HUES48 (cell line): Measurements from ENCODE around the gene OSMR.

Source experiments
- H3K27ac ChIP-seq: one replicate; pipeline ENCODE4 v1.7.0; 2013; ENCODE audit warnings: low read depth, low read length, inconsistent platforms
- H3K27me3 ChIP-seq: 2 replicates; pipeline ENCODE4 v1.6.1; 2013; ENCODE audit warnings: mild to moderate bottlenecking, low read length; ENCODE audit not compliant: control insufficient read depth, insufficient read depth
- H3K36me3 ChIP-seq: 2 replicates; pipeline ENCODE4 v1.6.1; 2013; ENCODE audit warnings: low read length; ENCODE audit not compliant: control insufficient read depth, insufficient read depth
- H3K4me1 ChIP-seq: 2 replicates; pipeline ENCODE4 v1.6.1; 2013; ENCODE audit warnings: mild to moderate bottlenecking, low read length; ENCODE audit not compliant: control insufficient read depth, insufficient read depth
- H3K4me3 ChIP-seq: 2 replicates; pipeline ENCODE4 v1.5.1; 2013; ENCODE audit warnings: mild to moderate bottlenecking, low read depth, low read length
- H3K9ac ChIP-seq: 2 replicates; pipeline ENCODE4 v1.6.1; 2013; ENCODE audit warnings: mild to moderate bottlenecking, low read depth, low read length, moderate library complexity
- H3K9me3 ChIP-seq: 2 replicates; pipeline ENCODE4 v1.6.1; 2013; ENCODE audit warnings: low read length; ENCODE audit not compliant: control insufficient read depth, insufficient read depth

Gene OSMR

GRCh38 chr5:38845526-38846378, at the start of gene OSMR:
TSS of gene OSMR (plus strand) at chr5:38846012. CDS start at chr5:38869045, 23,033 bp downstream.
- peaks cover 9% of the 10 kb centered on the region; the same call in 1 of the 2 replicates for H3K4me1 ChIP-seq
- no peaks in the 10 kb centered on the region for H3K36me3 ChIP-seq
- peaks cover 42% of the 10 kb centered on the region for H3K27me3 ChIP-seq
- no peak within 1 kb of the TSS for H3K27ac ChIP-seq
- H3K9me3 ChIP-seq: no peaks in the 10 kb centered on the region
- H3K9ac ChIP-seq: peak within 1 kb of the TSS; percentile 33
- H3K4me3 ChIP-seq: peak within 1 kb of the TSS; percentile 72

GRCh38 chr5:38796742-38797108, 49.1 kb upstream of the OSMR start:
- Histone ChIP-seq H3K9ac (no peak overlapping the region), H3K4me3 (no peak overlapping the region), H3K9me3 (no peaks in the 10 kb centered on the region), H3K36me3 (no peaks in the 10 kb centered on the region), H3K4me1 (no peaks in the 10 kb centered on the region), H3K27ac (no peak overlapping the region), H3K27me3 (no peaks in the 10 kb centered on the region)

- no peak overlapping the region for H3K4me3 ChIP-seq
- H3K4me1 ChIP-seq: no peaks in the 10 kb centered on the region
- no peak overlapping the region for H3K9ac ChIP-seq
- no peaks in the 10 kb centered on the region for H3K9me3 ChIP-seq
- H3K36me3 ChIP-seq: no peaks in the 10 kb centered on the region
- H3K27ac ChIP-seq: no peak overlapping the region
- H3K27me3 ChIP-seq: no peaks in the 10 kb centered on the region
These were observed 48.0 kb upstream of the OSMR start for GRCh38 chr5:38797838-38798237.

GRCh38 chr5:38799556-38800377, 46.0 kb upstream of the OSMR start:
- H3K4me1 ChIP-seq: no peaks in the 10 kb centered on the region
- H3K4me3 ChIP-seq: no peak overlapping the region
- H3K9me3 ChIP-seq: no peaks in the 10 kb centered on the region
- H3K36me3 ChIP-seq: no peaks in the 10 kb centered on the region
- H3K9ac ChIP-seq: no peak overlapping the region
- H3K27me3 ChIP-seq: no peaks in the 10 kb centered on the region
- H3K27ac ChIP-seq: no peak overlapping the region

GRCh38 chr5:38800515-38800914, 45.3 kb upstream of the OSMR start:
- Histone ChIP-seq H3K4me1 (no peaks in the 10 kb centered on the region), H3K36me3 (no peaks in the 10 kb centered on the region), H3K9me3 (no peaks in the 10 kb centered on the region), H3K9ac (no peak overlapping the region), H3K27ac (no peak overlapping the region), H3K27me3 (no peaks in the 10 kb centered on the region), H3K4me3 (no peak overlapping the region)

- Histone ChIP-seq H3K27ac (no peak overlapping the region), H3K9ac (no peak overlapping the region), H3K4me3 (no peak overlapping the region), H3K9me3 (no peaks in the 10 kb centered on the region), H3K36me3 (no peaks in the 10 kb centered on the region), H3K27me3 (no peaks in the 10 kb centered on the region), H3K4me1 (no peaks in the 10 kb centered on the region)
These were observed 43.7 kb upstream of the OSMR start for GRCh38 chr5:38802125-38802524.

- Histone ChIP-seq H3K9ac (no peak overlapping the region), H3K4me1 (no peaks in the 10 kb centered on the region), H3K4me3 (no peak overlapping the region), H3K9me3 (no peaks in the 10 kb centered on the region), H3K27ac (no peak overlapping the region), H3K27me3 (no peaks in the 10 kb centered on the region), H3K36me3 (no peaks in the 10 kb centered on the region)
These were observed 42.6 kb upstream of the OSMR start for GRCh38 chr5:38803246-38803645.

- no peak overlapping the region for H3K4me3 ChIP-seq
- no peak overlapping the region for H3K27ac ChIP-seq
- 0 out of 2 replicates have a peak, but pooled peaks cover 2% of the 10 kb centered on the region for H3K4me1 ChIP-seq
- H3K27me3 ChIP-seq: peaks cover 4% of the 10 kb centered on the region; the same call in 1 of the 2 replicates
- no peaks in the 10 kb centered on the region for H3K36me3 ChIP-seq
- no peaks in the 10 kb centered on the region for H3K9me3 ChIP-seq
- no peak overlapping the region for H3K9ac ChIP-seq
These were observed 39.0 kb upstream of the OSMR start for GRCh38 chr5:38806775-38807258.

- Histone ChIP-seq H3K36me3 (no peaks in the 10 kb centered on the region), H3K4me1 (0 out of 2 replicates have a peak, but pooled peaks cover 2% of the 10 kb centered on the region), H3K27ac (no peak overlapping the region), H3K9me3 (no peaks in the 10 kb centered on the region), H3K9ac (no peak overlapping the region), H3K27me3 (peaks cover 4% of the 10 kb centered on the region; the same call in 1 of the 2 replicates), H3K4me3 (no peak overlapping the region)
These were observed 38.0 kb upstream of the OSMR start for GRCh38 chr5:38807570-38808483.

- no peak overlapping the region for H3K4me3 ChIP-seq
- H3K27ac ChIP-seq: no peak overlapping the region
- peaks cover 4% of the 10 kb centered on the region; the same call in 1 of the 2 replicates for H3K27me3 ChIP-seq
- no peaks in the 10 kb centered on the region for H3K36me3 ChIP-seq
- 0 out of 2 replicates have a peak, but pooled peaks cover 2% of the 10 kb centered on the region for H3K4me1 ChIP-seq
- H3K9me3 ChIP-seq: no peaks in the 10 kb centered on the region
- H3K9ac ChIP-seq: no peak overlapping the region
These were observed 37.0 kb upstream of the OSMR start for GRCh38 chr5:38808666-38809343.
